GM13976 (cell line): ENCODE measurements around the gene ADA.

Experiments used
- DNase-seq: peaks from one replicate; pipeline ENCODE4 v3.0.0; 2012; ENCODE audit warnings: low spot score
- in situ Hi-C: fragments of 300-500 bp; cut with MboI; formaldehyde crosslinking; loops from one replicate; pipeline ENCODE4 v1.12.0; 2022; ENCODE audit warnings: low sequenced_read_pairs, mixed read lengths, inconsistent platforms; ENCODE audit not compliant: unreplicated experiment
- TF ChIP-seq, protein P1 (sequence below): IDR thresholded peaks from 2 replicates; pipeline ENCODE4 v1.5.1; 2012; ENCODE audit warnings: borderline replicate concordance, mild to moderate bottlenecking; ENCODE audit not compliant: insufficient read depth; ENCODE audit errors: extremely low read depth, missing control alignments, control extremely low read depth

Gene ADA

GRCh38 chr20:44649976-44650375, 1.5 kb downstream of the ADA start:
- TF ChIP-seq, protein P1, sequence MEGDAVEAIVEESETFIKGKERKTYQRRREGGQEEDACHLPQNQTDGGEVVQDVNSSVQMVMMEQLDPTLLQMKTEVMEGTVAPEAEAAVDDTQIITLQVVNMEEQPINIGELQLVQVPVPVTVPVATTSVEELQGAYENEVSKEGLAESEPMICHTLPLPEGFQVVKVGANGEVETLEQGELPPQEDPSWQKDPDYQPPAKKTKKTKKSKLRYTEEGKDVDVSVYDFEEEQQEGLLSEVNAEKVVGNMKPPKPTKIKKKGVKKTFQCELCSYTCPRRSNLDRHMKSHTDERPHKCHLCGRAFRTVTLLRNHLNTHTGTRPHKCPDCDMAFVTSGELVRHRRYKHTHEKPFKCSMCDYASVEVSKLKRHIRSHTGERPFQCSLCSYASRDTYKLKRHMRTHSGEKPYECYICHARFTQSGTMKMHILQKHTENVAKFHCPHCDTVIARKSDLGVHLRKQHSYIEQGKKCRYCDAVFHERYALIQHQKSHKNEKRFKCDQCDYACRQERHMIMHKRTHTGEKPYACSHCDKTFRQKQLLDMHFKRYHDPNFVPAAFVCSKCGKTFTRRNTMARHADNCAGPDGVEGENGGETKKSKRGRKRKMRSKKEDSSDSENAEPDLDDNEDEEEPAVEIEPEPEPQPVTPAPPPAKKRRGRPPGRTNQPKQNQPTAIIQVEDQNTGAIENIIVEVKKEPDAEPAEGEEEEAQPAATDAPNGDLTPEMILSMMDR = no peak
- no peak for DNase-seq
- in situ Hi-C loops = no loop called here

GRCh38 chr20:44649126-44649525, 2.4 kb downstream of the ADA start:
- no peak for DNase-seq
- in situ Hi-C loops = no loop called here
- TF ChIP-seq, protein P1 = no peak

DNA sequence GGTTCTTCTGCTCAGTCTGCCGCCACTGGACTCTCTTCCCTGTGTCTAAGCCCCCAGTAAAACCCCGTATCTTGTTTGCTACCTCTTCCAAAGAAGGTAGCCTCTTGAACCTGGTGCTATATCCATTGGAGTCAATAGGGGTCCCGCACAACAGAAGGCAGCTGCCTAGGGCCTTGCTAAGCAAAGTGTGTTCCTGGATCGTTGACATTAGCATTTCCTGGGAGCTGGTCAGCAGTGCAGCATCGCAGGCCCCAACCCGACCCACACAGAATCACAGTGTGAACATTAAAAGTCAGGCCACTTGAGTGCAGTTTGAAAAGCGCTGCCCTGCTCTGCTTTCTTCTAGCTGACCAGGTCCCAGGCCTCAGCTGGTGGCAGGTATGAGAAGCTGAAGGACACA, 2.9 kb downstream of the ADA start:
- TF ChIP-seq, protein P1 = no peak
- DNase-seq = no peak
- in situ Hi-C loops = no loop called here

GRCh38 chr20:44648068-44648467, 3.4 kb downstream of the ADA start:
- no peak for DNase-seq
- TF ChIP-seq, protein P1 = no peak
- in situ Hi-C loops = no loop called here

GRCh38 chr20:44646641-44647274, 4.7 kb downstream of the ADA start:
- in situ Hi-C loops = no loop called here
- DNase-seq = peak; percentile 77
- TF ChIP-seq, protein P1 = no peak

DNA sequence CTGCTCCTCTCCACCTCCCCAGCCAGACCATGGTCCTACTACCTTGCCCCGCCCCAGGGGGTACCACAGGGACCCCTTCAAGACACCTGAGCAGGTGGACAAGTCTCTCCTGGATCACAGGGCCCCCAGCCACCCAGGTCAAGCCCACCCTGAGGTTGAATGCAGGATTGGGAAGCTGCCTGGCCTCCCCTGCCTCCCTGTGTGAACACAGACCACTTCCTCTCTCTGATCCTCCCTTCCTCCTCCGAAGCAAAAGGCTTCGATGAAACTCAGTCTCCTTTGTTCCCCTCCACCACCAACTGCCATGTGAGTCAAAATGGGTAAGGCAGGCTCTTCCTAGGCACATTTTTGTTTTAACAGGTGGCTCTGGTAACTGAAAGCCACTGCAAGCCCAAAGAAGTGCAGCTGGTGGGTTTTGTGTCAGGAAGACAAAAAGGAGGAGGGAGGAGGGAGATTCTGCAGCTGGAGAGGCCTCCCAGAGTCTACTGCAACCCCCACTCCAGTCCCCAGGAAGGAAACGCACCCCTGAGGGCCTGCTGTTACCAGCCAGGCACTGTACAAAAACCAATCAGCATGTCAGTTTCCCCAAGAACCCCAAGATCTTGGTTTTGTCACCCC, 5.4 kb downstream of the ADA start:
- in situ Hi-C loops = no loop called here
- TF ChIP-seq, protein P1 = no peak
- no peak for DNase-seq
